Neural cell (in vitro differentiated cells): ENCODE data around the gene JMJD6. TPM values are rescaled to one million over a fixed set of nuclear protein-coding genes. Genes with fewer than 3 reads are reported as not detected.

Experiments
- H2AFZ ChIP-seq: fragments of 200-600, 300-800 bp; sonication (generic), shearing (Covaris generic); 2 replicates; pipeline ENCODE4 v1.6.0; 2014; ENCODE audit warnings: low read depth, mild to moderate bottlenecking, antibody characterized with exemption, low read length, moderate library complexity
- H3F3A ChIP-seq: fragments of 200-600 bp; shearing (Covaris generic); 2 replicates; pipeline ENCODE4 v1.6.1; 2016; ENCODE audit warnings: mild to moderate bottlenecking, moderate library complexity, mixed read lengths, antibody characterized with exemption, low read length; ENCODE audit not compliant: insufficient read depth, poor library complexity, severe bottlenecking
- H3K27ac ChIP-seq: fragments of 200-600, 300-800 bp; sonication (generic), shearing (Covaris generic); 2 replicates; pipeline ENCODE4 v1.5.1; 2014; ENCODE audit warnings: mild to moderate bottlenecking, low read length, moderate library complexity
- H3K27me3 ChIP-seq: fragments of 300-800, 200-600 bp; sonication (generic), shearing (Covaris generic); 2 replicates; pipeline ENCODE4 v1.6.0; 2014; ENCODE audit warnings: mild to moderate bottlenecking, low read depth, low read length, moderate library complexity; ENCODE audit not compliant: insufficient read depth
- H3K36me3 ChIP-seq: fragments of 300-800, 200-600 bp; sonication (generic), shearing (Covaris generic); 2 replicates; pipeline ENCODE4 v1.5.1; 2014; ENCODE audit warnings: mild to moderate bottlenecking, antibody characterized with exemption, low read length, moderate library complexity; ENCODE audit not compliant: insufficient read depth
- H3K4me2 ChIP-seq: fragments of 300-800, 200-600 bp; sonication (generic), shearing (Covaris generic); 2 replicates; pipeline ENCODE4 v1.6.0; 2014; ENCODE audit warnings: mild to moderate bottlenecking, low read length
- H3K4me3 ChIP-seq: fragments of 300-800, 200-600 bp; sonication (generic), shearing (Covaris generic); 2 replicates; pipeline ENCODE4 v1.5.1; 2014; ENCODE audit warnings: mild to moderate bottlenecking, low read length, moderate library complexity
- H3K79me2 ChIP-seq: fragments of 200-600 bp; shearing (Covaris generic); replicated peaks from 2 replicates; pipeline ENCODE4 v1.6.0; 2014; ENCODE audit warnings: mild to moderate bottlenecking, low read length, moderate library complexity; ENCODE audit not compliant: insufficient read depth
- H3K9ac ChIP-seq: fragments of 300-800, 200-600 bp; sonication (generic), shearing (Covaris generic); 2 replicates; pipeline ENCODE4 v1.6.1; 2016; ENCODE audit warnings: mild to moderate bottlenecking, low read length, mixed read lengths
- H3K9me2 ChIP-seq: fragments of 200-600 bp; shearing (Covaris generic); 2 replicates; pipeline ENCODE4 v1.6.1; 2016; ENCODE audit warnings: mild to moderate bottlenecking, low read length, mixed read lengths; ENCODE audit not compliant: insufficient read depth
- H3K9me3 ChIP-seq: fragments of 200-600, 300-800 bp; sonication (generic), shearing (Covaris generic); 2 replicates; pipeline ENCODE4 v1.6.1; 2016; ENCODE audit warnings: mild to moderate bottlenecking, mixed run types, low read length, moderate library complexity, mixed read lengths
- H4K20me1 ChIP-seq: fragments of 200-600 bp; shearing (Covaris generic); 2 replicates; pipeline ENCODE4 v1.6.1; 2016; ENCODE audit warnings: mild to moderate bottlenecking, mixed run types; ENCODE audit not compliant: insufficient read depth
- CTCF ChIP-seq: fragments of 450-650 bp; IDR thresholded peaks from 2 replicates; pipeline ENCODE4 v1.5.1; 2014; ENCODE audit warnings: antibody characterized with exemption, mild to moderate bottlenecking, moderate library complexity; ENCODE audit not compliant: poor library complexity, severe bottlenecking
- EP300 ChIP-seq: fragments of 450-650 bp; conservative IDR thresholded peaks from 2 replicates; pipeline ENCODE4 v1.6.1; 2014; ENCODE audit warnings: antibody characterized with exemption, mild to moderate bottlenecking, moderate library complexity; ENCODE audit not compliant: poor library complexity, severe bottlenecking
- EZH2 ChIP-seq: fragments of 200-600, 300-800 bp; shearing (Covaris generic), sonication (generic); IDR thresholded peaks from 2 replicates; pipeline ENCODE4 v1.6.1; 2014; ENCODE audit warnings: antibody characterized with exemption, low read length, borderline replicate concordance, mild to moderate bottlenecking; ENCODE audit not compliant: insufficient read depth, poor library complexity, severe bottlenecking
- MXI1 ChIP-seq: fragments of 450-650 bp; conservative IDR thresholded peaks from 2 replicates; pipeline ENCODE4 v1.6.1; 2014; ENCODE audit warnings: antibody characterized with exemption, mild to moderate bottlenecking; ENCODE audit not compliant: poor library complexity, severe bottlenecking
- POLR2AphosphoS5 ChIP-seq: IDR thresholded peaks from 2 replicates; pipeline ENCODE4 v1.6.1; 2012
- RAD21 ChIP-seq: fragments of 450-650 bp; conservative IDR thresholded peaks from 2 replicates; pipeline ENCODE4 v1.6.1; 2014; ENCODE audit warnings: antibody characterized with exemption, mild to moderate bottlenecking, moderate library complexity
- SMC3 ChIP-seq: fragments of 450-650 bp; conservative IDR thresholded peaks from 2 replicates; pipeline ENCODE4 v1.6.1; 2014; ENCODE audit warnings: antibody characterized with exemption, mild to moderate bottlenecking, moderate library complexity; ENCODE audit not compliant: poor library complexity
- TAF1 ChIP-seq: IDR thresholded peaks from 2 replicates; pipeline ENCODE4 v1.6.1; 2012; ENCODE audit warnings: low read depth
- polyA plus RNA-seq: library from polyadenylated mRNA; depleted of rRNA; stranded (reverse); fragments of >200 nt; gene quantifications from 2 replicates; pipeline ENCODE4 v1.2.3, GENCODE V29; 2014

JMJD6 gene
- polyA plus RNA-seq, 1 donor from 2014 or later: 21.7 TPM

- no peak overlapping the region for H3K27ac ChIP-seq
These were observed 9.6 kb downstream of the JMJD6 start for GRCh38 chr17:76716839-76717215.

GRCh38 chr17:76716146-76716838, 10.1 kb downstream of the JMJD6 start:
- peaks cover 4% of the 10 kb centered on the region for H3K36me3 ChIP-seq
- H3K4me3 ChIP-seq: no peak overlapping the region
- H3K27ac ChIP-seq: no peak overlapping the region
- TF ChIP-seq MXI1 (no peak), RAD21 (no peak), SMC3 (no peak), EP300 (no peak), CTCF (no peak), EZH2 (no peak), POLR2AphosphoS5 (no peak)
- H3K9me3 ChIP-seq: no peaks in the 10 kb centered on the region
- H4K20me1 ChIP-seq: no peaks in the 10 kb centered on the region
- no peaks in the 10 kb centered on the region for H3K27me3 ChIP-seq
- no peaks in the 10 kb centered on the region for H3F3A ChIP-seq
- H3K79me2 ChIP-seq: no peaks in the 10 kb centered on the region
- H3K9me2 ChIP-seq: no peaks in the 10 kb centered on the region
- no peak overlapping the region for H2AFZ ChIP-seq
- no peak overlapping the region for H3K9ac ChIP-seq
- no peak overlapping the region for H3K4me2 ChIP-seq

More at GRCh38 chr17:76716839-76717215, 9.6 kb downstream of the JMJD6 start:
- peaks cover 4% of the 10 kb centered on the region for H3K36me3 ChIP-seq
- no peak overlapping the region for H2AFZ ChIP-seq
- no peak overlapping the region for H3K4me2 ChIP-seq
- H3F3A ChIP-seq: no peaks in the 10 kb centered on the region
- no peaks in the 10 kb centered on the region for H3K27me3 ChIP-seq
- no peaks in the 10 kb centered on the region for H4K20me1 ChIP-seq
- no peaks in the 10 kb centered on the region for H3K9me3 ChIP-seq
- H3K4me3 ChIP-seq: no peak overlapping the region
- no peak for TF ChIP-seq TAF1
- no peak for TF ChIP-seq RAD21
- no peak overlapping the region for H3K9ac ChIP-seq
- H3K9me2 ChIP-seq: no peaks in the 10 kb centered on the region
- H3K79me2 ChIP-seq: no peaks in the 10 kb centered on the region

- no peak overlapping the region for H3K27ac ChIP-seq
- no peaks in the 10 kb centered on the region for H3K9me2 ChIP-seq
- no peaks in the 10 kb centered on the region for H3F3A ChIP-seq
- no peak overlapping the region for H3K9ac ChIP-seq
- no peak overlapping the region for H3K4me3 ChIP-seq
- H4K20me1 ChIP-seq: no peaks in the 10 kb centered on the region
- H2AFZ ChIP-seq: no peak overlapping the region
- no peak for TF ChIP-seq EZH2
- no peak for TF ChIP-seq EP300
- no peak for TF ChIP-seq SMC3
- H3K4me2 ChIP-seq: no peak overlapping the region
- H3K79me2 ChIP-seq: no peaks in the 10 kb centered on the region
- H3K9me3 ChIP-seq: no peaks in the 10 kb centered on the region
- H3K27me3 ChIP-seq: no peaks in the 10 kb centered on the region
- H3K36me3 ChIP-seq: peaks cover 4% of the 10 kb centered on the region
These were observed 10.9 kb downstream of the JMJD6 start for GRCh38 chr17:76715496-76715830.
